Astrocyte of the cerebellum (primary cell): ENCODE data around the gene RTN4.

ENCODE experiments used
- DNase-seq: peaks from one replicate; pipeline ENCODE4 v3.0.0-alpha.2; 2011; ENCODE audit warnings: low read depth
- H3K4me3 ChIP-seq: 2 replicates; pipeline ENCODE4 v1.5.1; 2011; ENCODE audit warnings: mild to moderate bottlenecking, low read depth, low read length, moderate library complexity
- in situ Hi-C: cut with HindIII; loops from 2 replicates; pipeline ENCODE4 v1.10.0; 2017; ENCODE audit warnings: low sequenced_read_pairs
- TF ChIP-seq, protein P1 (sequence below): IDR thresholded peaks from 2 replicates; pipeline ENCODE4 v1.5.1; 2012; ENCODE audit warnings: low read length, low read depth, moderate library complexity, mild to moderate bottlenecking; ENCODE audit errors: missing control alignments

Gene RTN4

DNA sequence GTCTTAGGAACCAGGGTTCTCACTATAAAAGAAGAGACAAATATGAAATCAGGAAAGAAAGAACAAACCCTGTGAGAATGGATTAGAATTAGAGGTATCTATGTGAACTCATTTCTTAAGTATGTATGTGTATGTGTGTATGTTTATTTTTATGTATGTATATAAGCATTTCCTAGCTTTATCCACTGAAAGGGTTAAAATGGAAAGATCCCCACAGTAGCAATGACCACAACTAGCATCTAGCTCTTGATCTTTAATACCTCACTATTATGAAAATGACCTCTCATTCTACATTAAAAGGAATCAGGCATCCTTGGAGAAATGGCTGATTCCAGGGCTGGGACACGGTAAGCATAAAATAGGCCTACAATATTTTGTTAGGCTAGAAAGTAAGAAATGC is 31.6 kb downstream of the RTN4 start:
- in situ Hi-C loops: no loop called here
- H3K4me3 ChIP-seq: no peak overlapping the region
- TF ChIP-seq, protein P1, sequence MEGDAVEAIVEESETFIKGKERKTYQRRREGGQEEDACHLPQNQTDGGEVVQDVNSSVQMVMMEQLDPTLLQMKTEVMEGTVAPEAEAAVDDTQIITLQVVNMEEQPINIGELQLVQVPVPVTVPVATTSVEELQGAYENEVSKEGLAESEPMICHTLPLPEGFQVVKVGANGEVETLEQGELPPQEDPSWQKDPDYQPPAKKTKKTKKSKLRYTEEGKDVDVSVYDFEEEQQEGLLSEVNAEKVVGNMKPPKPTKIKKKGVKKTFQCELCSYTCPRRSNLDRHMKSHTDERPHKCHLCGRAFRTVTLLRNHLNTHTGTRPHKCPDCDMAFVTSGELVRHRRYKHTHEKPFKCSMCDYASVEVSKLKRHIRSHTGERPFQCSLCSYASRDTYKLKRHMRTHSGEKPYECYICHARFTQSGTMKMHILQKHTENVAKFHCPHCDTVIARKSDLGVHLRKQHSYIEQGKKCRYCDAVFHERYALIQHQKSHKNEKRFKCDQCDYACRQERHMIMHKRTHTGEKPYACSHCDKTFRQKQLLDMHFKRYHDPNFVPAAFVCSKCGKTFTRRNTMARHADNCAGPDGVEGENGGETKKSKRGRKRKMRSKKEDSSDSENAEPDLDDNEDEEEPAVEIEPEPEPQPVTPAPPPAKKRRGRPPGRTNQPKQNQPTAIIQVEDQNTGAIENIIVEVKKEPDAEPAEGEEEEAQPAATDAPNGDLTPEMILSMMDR: no peak
- no peak for DNase-seq

DNA sequence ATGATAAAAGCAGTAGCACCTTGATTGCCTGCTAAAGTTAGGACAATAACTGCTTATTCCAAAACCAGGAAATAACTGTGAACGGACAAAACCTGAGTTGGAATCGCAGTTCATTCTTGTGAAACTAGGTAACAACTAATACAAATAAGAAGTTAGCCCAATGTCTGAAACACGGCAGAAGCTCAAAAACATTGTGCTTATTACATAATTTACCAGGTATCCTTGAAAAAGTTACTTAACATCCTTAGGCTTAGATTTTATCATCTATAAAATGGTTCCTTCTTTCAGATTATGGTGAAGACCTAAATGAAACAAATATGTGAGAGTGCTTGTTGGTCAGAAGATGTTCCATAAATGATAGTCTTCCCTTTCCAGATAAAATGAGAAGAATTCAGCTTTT is 32.4 kb downstream of the RTN4 start:
- TF ChIP-seq, protein P1: no peak
- no peak for DNase-seq
- H3K4me3 ChIP-seq: no peak overlapping the region
- in situ Hi-C loops: no loop called here

DNA sequence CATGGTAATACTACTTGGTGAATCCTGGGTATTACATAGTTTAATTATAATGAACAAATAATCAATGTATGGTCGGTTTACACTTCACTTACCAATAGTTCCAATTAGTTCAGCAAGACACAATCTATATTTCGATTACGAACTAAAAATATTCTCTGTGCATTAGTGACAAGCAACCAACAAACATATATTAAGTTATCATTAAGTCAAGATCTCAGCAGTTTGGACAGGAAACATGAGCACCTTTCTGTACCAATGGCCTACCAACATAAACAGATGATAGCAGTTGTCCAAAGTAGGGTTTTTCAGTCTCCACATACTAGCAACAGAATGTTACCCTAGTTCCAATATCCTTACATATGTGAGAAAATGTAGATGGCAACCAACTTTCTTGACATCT is 32.8 kb downstream of the RTN4 start:
- no peak for DNase-seq
- TF ChIP-seq, protein P1: no peak
- no peak overlapping the region for H3K4me3 ChIP-seq
- in situ Hi-C loops: no loop called here

DNA sequence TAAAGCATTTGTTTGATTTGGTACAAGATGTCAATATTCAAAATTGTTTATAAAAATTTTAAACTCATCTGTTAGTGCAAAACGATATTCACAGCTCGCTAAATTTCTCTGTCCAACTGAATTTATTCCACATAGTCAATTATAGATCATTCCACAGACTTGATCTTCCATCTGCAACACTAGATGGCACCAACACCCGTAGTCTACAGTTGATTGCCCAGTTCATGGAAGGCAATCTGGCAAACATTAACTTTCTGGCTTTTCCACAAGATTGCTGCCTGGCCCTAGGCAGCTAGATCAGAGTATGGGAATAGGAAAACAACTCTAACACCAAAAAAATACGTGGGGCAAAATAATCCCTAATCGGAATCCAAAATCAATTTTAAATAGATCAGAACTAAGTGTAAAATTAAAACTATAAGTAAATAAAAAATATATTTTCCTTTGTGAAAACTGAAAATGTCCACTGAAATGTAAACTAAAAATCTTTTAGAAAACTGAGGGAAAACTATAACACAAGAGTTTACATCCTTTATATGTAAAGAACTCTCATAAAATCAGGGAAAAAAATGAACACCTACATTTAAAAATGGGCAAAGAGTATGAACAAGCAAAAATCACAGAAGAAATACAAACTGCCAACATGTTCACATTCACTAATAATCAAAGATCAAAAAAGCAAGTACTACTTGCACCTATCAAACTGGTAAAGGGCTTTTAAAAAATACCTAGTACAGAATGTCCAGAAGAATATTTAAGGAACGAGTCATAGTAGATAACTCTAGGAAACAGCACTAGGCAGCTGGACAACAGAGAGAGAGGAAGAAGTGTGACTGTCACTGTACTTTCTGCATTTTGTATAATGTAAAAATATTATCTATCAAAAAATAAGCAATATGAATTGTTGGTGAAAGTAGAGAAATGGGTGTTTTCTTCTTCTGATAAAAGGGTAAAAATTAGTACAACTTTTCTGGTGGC is 35.0 kb downstream of the RTN4 start:
- no peak overlapping the region for H3K4me3 ChIP-seq
- TF ChIP-seq, protein P1: peak; percentile 66
- peak; percentile 73 for DNase-seq
- in situ Hi-C loops: no loop called here

DNA sequence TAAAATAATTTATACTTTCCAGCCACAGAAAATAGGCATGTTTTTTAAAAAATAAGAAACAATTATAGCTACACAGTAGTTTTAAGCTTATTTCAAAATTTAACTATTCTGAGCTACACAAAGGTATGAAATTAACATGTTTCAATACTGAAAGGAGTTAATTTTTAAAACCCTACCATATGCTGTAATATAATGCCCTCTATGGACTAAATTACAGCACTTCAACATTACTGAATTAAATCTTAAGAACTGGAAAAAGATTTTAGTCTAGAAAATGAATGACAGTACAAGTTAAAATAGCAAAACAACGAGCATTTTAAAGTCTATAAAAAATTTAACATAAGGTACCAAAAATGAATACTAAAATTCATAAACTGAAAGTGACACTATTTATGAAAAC is 36.3 kb downstream of the RTN4 start:
- TF ChIP-seq, protein P1: no peak
- H3K4me3 ChIP-seq: no peak overlapping the region
- in situ Hi-C loops: no loop called here
- no peak for DNase-seq

DNA sequence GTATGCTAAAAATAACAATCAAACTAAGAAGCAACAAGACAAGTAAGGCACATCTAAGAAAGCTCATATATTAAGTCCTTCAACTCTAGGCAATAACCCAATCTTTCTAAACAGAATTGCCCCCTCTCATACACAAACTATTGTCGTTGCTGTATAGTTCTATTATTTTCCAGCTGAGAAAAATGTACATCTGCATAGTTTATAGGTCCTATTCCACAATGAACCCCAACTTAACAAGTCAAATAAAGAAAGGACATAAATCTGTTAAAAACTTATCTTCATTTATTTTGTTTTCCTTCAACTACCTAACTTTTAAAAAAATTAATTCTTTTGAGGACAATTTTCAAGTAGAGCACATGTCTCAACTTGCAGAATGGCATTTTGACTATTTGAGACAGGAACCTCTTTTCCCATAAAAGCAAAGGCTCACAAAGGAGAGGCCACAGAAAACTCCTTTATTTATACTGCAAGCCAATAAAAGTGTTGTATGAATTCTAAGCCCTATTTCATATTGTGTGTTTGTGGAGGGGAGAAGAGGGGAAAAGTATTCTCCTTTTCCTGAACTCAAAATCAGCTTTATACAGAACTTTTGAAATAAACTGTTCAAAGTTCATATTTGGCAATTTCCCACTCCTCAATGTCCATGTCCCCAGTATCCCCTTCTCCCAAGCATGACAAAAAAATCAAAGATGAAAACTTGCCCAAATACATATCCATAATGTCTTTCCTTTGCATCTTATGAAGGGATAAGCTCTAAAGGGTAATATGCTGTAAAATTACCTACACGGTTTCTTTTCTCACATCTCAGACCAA is 37.4 kb downstream of the RTN4 start:
- TF ChIP-seq, protein P1: no peak
- H3K4me3 ChIP-seq: no peak overlapping the region
- in situ Hi-C loops: no loop called here
- DNase-seq: no peak
